GM18505 (cell line): ENCODE data around the gene PCDHB16.
"Not testable (repeated sequence)": the region's sequence is repeated elsewhere in the genome, so short reads cannot be mapped to it uniquely, and the experiment has no call there.

ENCODE experiments used
- ATAC-seq: cut with Tn5 transposase; IDR thresholded peaks from one replicate; pipeline ENCODE4 v1.9.1; 2021; ENCODE audit not compliant: unreplicated experiment
- POLR2A ChIP-seq: IDR thresholded peaks from 4 replicates; pipeline ENCODE4 v1.6.1; 2011; ENCODE audit warnings: borderline replicate concordance; ENCODE audit not compliant: insufficient read depth, insufficient read length; ENCODE audit errors: extremely low read depth

Gene PCDHB16

DNA sequence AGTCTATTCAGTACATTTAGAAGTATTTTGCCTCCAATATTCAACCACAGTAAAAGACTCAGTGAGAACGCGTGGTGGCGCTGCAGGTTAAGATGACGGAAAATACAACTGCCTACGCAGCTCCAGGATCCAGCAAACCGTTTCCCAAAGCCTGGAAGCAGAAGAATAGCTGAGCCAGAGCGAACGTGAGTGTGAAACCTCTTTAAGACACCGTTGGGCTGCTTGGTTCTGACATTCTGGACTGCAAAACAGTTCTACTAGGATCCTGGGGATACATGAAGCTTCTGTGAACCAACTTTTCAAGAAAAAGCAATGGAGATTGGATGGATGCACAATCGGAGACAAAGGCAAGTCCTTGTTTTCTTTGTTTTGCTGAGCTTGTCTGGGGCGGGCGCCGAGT is at the start of gene PCDHB16:
TSS of gene PCDHB16 (plus strand) at position 140 of the 400 bp plus-strand sequence. CDS start at position 313, 173 bp downstream.
- no peak for TF ChIP-seq POLR2A
- ATAC-seq, result no peak

DNA sequence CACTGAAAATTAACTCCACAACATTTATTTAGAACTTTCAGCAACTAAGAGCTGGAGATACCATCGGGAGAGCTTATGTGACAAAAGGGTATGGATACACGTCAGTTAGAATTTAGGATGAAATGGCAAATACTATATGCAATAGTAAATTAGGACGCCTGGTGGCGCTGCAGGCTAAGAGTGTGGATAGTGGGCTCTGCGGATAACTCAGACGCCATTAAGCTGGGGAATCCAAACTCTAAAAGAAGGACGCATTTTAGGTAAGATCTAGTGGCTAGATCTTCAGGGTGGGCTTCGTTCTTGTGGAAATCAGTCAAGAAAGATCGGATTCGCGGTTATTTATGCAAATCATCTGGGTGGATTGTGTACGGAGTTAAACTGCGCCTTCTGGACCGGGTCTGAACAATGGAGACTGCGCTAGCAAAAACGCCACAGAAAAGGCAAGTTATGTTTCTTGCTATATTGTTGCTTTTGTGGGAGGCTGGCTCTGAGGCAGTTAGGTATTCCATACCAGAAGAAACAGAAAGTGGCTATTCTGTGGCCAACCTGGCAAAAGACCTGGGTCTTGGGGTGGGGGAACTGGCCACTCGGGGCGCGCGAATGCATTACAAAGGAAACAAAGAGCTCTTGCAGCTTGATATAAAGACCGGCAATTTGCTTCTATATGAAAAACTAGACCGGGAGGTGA is 47.0 kb upstream of the PCDHB16 start, which contains the start of gene PCDHB5:
TSS of gene PCDHB5 (plus strand) at position 177 of the 688 bp plus-strand sequence. CDS start at position 406, 229 bp downstream.
- no peak for ATAC-seq
- no peak for TF ChIP-seq POLR2A

DNA sequence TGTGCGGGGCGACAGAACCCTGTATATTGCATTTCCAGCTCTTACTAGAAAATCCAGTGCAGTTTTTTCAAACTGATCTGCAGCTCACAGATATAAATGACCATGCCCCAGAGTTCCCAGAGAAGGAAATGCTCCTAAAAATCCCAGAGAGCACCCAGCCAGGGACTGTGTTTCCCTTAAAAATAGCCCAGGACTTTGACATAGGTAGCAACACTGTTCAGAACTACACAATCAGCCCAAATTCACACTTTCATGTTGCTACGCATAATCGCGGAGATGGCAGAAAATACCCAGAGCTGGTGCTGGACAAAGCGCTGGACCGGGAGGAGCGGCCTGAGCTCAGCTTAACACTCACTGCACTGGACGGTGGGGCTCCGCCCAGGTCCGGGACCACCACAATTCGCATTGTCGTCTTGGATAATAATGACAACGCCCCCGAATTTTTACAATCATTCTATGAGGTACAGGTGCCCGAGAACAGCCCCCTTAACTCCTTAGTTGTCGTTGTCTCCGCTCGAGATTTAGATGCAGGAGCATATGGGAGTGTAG is 46.4 kb upstream of the PCDHB16 start:
- ATAC-seq, result no peak
- TF ChIP-seq POLR2A, result no peak

DNA sequence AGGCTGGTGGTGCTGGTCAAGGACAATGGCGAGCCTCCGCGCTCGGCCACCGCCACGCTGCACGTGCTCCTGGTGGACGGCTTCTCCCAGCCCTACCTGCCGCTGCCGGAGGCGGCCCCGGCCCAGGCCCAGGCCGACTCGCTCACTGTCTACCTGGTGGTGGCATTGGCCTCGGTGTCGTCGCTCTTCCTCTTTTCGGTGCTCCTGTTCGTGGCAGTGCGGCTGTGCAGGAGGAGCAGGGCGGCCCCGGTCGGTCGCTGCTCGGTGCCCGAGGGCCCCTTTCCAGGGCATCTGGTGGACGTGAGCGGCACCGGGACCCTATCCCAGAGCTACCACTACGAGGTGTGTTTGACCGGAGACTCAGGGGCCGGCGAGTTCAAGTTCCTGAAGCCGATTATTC is 44.8 kb upstream of the PCDHB16 start:
- not testable (repeated sequence) for ATAC-seq

- TF ChIP-seq POLR2A, result no peak
- no peak for ATAC-seq
Observed at GRCh38 chr5:141149812-141150211, 32.4 kb upstream of the PCDHB16 start, which contains the start of gene PCDHB6. TSS of gene PCDHB6 (plus strand) at chr5:141150057. CDS start at chr5:141150258, 201 bp downstream.

- no peak for TF ChIP-seq POLR2A
- ATAC-seq, result no peak
Observed at GRCh38 chr5:141150224-141150992, 31.8 kb upstream of the PCDHB16 start.

GRCh38 chr5:141150993-141151325 is 31.2 kb upstream of the PCDHB16 start:
- ATAC-seq, result no peak
- no peak for TF ChIP-seq POLR2A

GRCh38 chr5:141151632-141152031 is 30.6 kb upstream of the PCDHB16 start:
- not testable (repeated sequence) for ATAC-seq

- ATAC-seq, result not testable (repeated sequence)
Observed at GRCh38 chr5:141152096-141152495, 30.1 kb upstream of the PCDHB16 start.

DNA sequence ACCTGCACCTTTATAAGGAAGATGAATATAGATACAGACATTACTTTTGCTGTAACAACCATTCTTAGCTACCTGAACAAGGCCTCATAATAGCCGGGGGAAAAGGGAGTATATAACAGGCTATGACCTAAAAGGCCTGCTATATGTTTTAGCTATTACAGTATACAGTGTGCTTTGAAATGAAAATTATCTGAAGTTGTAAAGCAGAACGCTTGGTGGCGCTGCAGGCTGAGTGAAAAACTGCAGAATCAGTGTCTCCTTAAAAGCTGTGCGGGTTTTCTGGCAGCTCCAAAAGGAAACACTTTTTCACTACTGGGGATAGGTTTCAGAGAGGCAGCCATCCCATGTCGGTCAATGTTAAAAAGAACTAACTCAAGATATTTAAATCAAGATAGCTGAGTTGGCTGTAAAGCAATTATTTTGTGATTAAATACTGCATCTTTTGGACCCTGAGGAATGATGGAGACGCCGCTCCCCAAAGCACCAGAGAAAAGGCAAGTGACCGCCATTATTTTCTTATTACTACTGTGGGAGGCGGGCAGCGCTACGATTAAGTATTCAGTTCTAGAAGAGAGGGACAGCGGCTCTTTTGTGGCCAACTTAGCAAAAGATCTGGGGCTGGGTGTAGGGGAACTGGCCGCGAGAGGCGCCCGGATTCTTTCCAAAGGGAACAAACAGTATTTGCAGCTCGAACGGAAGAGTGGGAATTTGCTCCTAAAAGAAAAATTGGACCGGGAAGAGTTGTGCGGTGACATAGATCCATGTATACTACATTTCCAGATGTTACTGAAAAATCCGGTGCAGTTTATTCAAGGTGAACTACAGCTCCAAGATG is 26.4 kb upstream of the PCDHB16 start:
- no peak for ATAC-seq
- no peak for TF ChIP-seq POLR2A

- not testable (repeated sequence) for ATAC-seq
Observed at GRCh38 chr5:141157356-141157755, 24.8 kb upstream of the PCDHB16 start.

DNA sequence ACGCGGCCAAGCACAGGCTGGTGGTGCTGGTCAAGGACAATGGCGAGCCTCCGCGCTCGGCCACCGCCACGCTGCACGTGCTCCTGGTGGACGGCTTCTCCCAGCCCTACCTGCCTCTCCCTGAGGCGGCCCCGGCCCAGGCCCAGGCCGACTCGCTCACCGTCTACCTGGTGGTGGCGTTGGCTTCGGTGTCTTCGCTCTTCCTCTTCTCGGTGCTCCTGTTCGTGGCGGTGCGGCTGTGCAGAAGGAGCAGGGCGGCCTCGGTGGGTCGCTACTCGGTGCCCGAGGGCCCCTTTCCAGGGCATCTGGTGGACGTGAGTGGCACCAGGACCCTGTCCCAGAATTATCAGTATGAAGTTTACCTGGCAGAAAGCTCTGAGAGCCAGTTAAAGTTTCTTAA is 24.3 kb upstream of the PCDHB16 start:
- ATAC-seq, result not testable (repeated sequence)

DNA sequence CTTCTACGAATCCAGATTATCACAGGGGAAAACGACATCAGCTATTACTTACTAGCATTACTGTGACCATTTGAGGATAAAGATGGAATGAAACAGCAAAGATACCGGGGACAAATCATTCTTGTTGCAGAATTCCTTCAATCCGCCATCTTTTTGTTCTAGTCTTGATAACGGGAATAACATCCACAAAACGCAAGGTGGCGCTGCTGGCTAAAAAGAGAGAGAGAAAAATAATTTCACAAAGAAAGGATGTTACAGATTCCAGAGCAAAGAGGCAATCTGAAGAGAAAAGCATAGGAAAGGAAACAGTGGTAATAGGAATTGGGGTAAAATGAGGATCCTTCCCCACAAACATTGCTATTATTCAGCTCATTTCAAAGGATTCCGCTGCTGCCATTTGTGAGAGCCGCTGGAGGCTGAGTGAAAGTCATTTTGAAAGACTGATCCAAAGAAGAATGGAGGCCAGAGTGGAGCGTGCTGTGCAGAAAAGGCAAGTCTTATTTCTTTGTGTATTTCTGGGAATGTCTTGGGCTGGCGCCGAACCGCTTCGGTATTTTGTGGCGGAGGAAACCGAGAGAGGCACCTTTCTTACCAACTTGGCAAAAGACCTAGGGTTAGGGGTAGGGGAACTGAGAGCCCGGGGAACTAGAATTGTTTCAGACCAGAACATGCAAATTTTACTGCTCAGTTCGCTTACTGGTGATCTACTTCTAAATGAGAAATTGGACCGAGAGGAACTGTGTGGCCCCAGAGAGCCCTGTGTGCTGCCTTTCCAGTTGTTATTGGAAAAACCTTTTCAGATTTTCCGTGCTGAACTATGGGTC is 9.6 kb upstream of the PCDHB16 start, which contains the start of gene PCDHB7:
TSS of gene PCDHB7 (plus strand) at position 264 of the 824 bp plus-strand sequence. CDS start at position 456, 192 bp downstream.
- no peak for ATAC-seq
- no peak for TF ChIP-seq POLR2A

DNA sequence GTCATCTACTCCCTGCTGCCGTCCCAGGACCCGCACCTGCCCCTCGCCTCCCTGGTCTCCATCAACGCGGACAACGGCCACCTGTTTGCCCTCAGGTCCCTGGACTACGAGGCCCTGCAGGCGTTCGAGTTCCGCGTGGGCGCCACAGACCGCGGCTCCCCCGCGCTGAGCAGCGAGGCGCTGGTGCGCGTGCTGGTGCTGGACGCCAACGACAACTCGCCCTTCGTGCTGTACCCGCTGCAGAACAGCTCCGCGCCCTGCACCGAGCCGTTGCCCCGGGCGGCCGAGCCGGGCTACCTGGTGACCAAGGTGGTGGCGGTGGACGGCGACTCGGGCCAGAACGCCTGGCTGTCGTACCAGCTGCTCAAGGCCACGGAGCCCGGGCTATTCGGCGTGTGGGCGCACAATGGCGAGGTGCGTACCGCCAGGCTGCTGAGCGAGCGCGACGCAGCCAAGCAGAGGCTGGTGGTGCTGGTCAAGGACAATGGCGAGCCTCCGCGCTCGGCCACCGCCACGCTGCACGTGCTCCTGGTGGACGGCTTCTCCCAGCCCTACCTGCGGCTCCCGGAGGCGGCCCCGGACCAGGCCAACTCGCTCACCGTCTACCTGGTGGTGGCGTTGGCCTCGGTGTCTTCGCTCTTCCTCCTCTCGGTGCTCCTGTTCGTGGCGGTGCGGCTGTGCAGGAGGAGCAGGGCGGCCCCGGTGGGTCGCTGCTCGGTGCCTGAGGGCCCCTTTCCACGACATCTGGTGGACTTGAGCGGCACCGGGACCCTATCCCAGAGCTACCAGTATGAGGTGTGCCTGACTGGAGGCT is 7.7 kb upstream of the PCDHB16 start:
- not testable (repeated sequence) for ATAC-seq
